Dedifferentiated amniotic fluid mesenchymal stem cell (primary cell): ENCODE measurements around the gene HAO1.
A peak's percentile ranks its signal among the peaks of the same experiment; 100 is the strongest.
"Not testable (repeated sequence)": the region's sequence is repeated elsewhere in the genome, so short reads cannot be mapped to it uniquely, and the experiment has no call there.

Experiments
- DNase-seq: peaks from one replicate; pipeline ENCODE4 v3.0.0-alpha.2; 2016; ENCODE audit errors: extremely low spot score

Gene HAO1

DNA sequence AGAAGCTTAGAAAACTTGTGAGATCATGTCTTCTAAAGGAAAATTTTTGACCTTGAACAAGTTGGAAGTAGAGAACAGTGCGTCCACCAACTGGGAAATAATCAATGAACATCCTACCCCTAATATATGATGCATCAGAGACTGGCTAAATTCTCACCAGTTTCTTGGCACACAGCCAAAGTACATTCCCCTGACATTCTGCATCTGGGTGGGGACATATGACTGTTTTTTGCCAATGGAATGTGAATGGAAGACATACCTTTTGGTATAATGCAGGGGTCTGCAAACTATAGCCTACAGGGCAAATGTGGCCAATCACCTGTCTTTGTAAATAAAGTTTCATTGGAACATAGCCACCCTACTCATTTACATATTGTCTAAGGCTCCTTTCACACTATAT, 84.7 kb downstream of the HAO1 start:
- no peak for DNase-seq

DNA sequence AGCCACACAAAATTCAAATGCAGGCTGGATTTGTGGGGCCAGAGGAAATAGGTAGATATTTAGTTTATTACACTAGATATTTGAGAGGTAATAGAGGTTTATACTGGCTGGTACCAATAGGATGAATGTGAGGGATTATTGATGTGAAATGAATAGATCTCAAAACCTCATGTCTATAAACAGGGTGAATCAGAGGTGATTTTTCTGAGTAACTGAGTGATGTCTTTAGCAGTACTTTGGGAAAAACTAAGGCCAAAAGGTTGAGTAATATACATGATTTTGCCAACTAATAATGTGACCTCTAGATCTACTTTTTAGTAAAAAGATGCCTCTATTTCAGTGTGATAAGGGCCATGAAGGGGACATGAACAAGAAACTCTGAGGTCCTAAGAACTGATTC, 86.8 kb downstream of the HAO1 start:
- no peak for DNase-seq

DNA sequence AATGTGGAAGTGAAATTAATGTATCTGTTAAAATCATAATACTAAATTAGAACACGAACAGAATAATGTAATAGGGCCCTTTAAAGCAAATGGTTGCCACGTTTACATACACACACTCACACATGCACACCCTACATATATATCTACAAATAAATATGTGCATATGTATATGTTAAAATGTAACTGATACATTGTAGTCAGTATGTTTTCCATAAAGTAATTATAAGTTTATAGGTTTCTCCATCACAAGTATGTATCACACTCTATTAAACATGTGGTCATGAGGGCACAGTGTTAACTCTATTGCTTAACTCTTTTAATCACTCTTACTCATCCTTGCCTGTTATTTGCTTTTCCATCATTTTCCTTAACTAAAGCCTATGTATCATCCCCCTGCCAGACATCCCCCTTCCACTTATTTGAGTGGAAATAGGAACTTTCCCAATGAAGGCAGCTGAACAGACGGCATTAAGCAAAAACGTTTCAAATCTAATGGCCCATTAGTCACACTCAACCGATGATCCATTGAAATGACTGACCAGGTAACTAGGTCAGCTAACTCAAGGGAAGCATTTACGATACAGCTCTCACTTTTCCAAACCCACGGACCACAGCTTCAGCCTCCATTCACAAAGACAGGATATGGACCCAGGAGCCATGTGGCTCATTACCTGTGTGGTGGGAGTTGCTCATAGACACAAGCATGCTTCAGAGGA, 89.3 kb downstream of the HAO1 start:
- DNase-seq, result no peak

DNA sequence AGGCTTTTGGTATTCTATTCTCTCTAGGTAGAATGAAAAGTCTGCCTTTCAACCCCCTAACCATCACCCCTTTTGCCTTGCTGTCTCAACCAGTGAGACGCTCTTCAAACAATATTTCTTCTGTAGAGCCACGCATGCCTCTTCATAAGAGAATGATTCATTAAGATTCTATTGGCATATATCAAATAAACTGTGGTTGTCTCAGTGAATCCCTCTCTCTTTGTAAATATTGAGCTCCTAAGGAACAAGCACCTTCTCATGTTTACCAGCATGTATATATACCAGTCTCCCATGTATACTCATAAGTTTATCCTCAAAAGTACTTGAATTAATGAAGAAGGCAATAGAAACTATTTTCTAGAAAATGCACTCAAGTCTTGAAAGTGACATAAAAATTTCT, 90.6 kb downstream of the HAO1 start:
- DNase-seq, result no peak

DNA sequence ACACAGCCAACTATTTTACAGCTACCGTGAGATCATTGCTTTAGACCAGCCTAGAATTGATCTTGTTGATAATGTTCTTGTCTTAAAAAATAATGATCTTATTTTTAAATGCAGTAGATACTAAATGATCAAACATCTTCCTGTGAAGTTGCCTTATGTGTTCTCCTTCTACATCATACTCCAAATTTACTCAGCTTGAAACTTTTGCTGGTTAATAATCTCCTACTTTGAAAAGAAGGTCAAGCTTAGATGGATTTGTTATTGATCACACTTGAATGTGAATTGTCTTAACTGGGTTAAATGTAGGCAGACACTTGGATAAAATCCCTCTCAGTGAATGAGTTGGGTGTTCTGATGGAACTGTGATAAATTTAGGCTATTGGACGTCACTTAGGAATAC, 91.9 kb downstream of the HAO1 start:
- no peak for DNase-seq

DNA sequence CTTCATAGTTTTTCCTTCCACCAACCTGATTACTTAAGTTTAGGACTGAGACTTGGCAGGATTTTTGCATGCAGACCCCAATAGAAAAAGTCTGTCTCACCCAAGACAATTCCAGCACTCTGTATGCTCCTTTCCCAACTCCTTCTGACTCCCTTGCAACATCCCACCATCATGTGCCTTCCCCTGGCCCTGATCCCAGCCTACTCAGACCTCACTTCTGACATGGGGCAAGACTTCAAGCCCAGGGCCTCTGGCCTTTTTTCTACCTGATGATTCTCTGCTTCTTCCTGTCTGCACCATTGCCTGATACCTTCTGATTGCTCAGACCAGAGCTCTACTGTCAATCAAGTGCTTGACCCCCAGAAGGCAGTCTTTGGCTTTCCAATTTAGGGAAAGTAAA, 96.6 kb downstream of the HAO1 start:
- DNase-seq, result no peak

DNA sequence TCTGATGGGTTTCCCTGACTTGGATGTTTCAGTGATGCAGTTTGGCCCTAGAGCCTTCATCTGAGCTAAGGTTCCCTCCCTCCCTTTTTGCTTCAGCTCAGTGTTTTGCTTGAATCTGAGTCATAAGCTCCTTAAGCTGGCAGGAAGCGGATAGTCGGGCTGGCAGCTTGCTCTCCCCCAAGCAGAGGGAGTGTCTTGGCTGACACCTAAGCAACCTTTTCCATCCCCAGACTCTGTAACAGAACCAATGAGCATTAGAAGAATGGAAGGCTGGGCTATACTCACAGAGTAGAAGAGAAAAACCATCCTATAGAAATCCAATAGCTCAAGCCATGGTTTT, 98.3 kb downstream of the HAO1 start:
- DNase-seq, result peak; percentile 54

DNA sequence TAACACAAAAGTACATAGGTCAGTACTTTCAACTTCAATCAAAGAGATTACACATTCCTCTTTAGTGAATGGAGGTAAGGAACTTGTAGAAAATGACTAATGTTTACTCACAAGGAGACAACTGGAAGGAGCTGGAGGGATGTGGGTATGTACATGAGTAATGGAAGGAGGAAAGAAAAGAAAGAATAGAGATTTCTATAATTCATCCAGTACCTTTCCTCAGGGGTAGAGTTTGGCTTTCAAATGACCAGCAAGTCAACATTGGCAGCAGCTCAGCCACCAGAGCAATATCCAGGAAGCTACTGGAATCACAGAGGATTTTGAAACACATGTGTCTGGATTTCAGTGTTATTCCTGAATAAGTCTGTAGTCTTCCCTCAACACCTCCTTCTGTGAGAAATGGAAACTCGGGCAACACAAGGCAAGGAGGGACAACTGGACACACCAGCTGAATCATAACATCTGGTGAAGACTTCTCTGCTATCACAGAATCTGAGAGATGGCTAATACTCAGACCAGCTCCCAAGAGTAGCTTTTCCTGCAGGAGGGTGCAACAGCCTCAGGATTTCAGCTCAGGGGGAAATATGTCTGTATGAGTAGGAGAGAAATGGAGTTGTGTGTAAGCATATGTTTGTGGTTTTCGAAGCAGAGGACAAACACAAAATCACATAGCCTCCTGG, 98.8 kb downstream of the HAO1 start:
- no peak for DNase-seq

DNA sequence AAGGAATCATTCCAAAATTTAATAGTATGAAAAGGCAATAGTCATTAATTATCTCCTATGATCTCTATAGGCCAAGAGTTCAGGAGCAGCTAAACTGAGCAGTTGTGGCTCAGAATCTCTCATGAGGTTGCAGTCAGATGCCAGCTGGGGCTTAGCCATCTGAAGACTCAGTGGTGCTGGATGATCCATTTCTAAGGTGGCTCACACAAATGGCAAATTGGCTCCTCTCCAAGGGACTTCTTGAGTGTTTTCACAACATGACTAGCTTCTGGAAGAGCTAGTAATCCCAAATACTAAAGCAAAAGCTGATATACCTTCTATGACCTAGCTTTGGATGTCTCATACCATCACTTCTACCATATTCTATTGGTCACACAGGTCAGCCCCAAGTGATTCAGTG, 104.2 kb downstream of the HAO1 start:
- DNase-seq, result no peak

DNA sequence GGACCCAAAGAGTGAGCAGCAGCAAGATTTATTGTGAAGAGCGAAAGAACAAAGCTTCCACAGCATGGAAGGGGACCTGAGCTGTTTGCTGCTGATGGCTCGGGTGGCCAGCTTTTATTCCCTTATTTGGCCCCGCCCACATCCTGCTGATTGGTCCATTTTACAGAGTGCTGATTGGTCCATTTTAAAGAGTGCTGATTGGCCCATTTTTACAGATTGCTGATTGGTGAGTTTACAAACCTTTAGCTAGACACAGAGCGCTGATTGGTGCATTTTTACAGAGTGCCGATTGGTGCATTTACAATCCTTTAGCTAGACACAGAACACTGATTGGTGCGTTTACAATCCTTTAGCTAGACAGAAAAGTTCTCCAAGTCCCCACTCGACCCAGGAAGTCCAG, 105.8 kb downstream of the HAO1 start:
- not testable (repeated sequence) for DNase-seq
